ENCODE results near the gene POLE2. TPM values are rescaled to one million over a fixed set of nuclear protein-coding genes. Genes with fewer than 3 reads are reported as not detected.
A peak's percentile ranks its signal among the peaks of the same experiment; 100 is the strongest.
"Not testable (repeated sequence)": the region's sequence is repeated elsewhere in the genome, so short reads cannot be mapped to it uniquely, and the experiment has no call there.

Gene POLE2
- 11.6 TPM for polyA plus RNA-seq (2013, experiment 1 of 2; ENCODE audit: insufficient read length)
- 2.4 TPM for polyA plus RNA-seq (2013, experiment 2 of 2; ENCODE audit: insufficient read length)

GRCh38 chr14:49687942-49688700, at the start of gene POLE2:
POLE2 (minus strand) TSS chr14:49688214; CDS start chr14:49688203, 11 bp downstream.
- DNase-seq: peak; percentile 77

GRCh38 chr14:49735669-49736068, 47.7 kb upstream of the POLE2 start:
- not testable (repeated sequence) for DNase-seq

- DNase-seq: no peak
Measured at GRCh38 chr14:49733836-49734235, 45.8 kb upstream of the POLE2 start.

GRCh38 chr14:49732896-49733295, 44.9 kb upstream of the POLE2 start:
- DNase-seq: no peak

- DNase-seq: no peak
Measured at GRCh38 chr14:49727171-49727570, 39.2 kb upstream of the POLE2 start.

GRCh38 chr14:49721733-49722435, 33.9 kb upstream of the POLE2 start:
- DNase-seq: not testable (repeated sequence)

- no peak for DNase-seq
Measured at GRCh38 chr14:49720744-49721143, 32.7 kb upstream of the POLE2 start.

- not testable (repeated sequence) for DNase-seq
Measured at GRCh38 chr14:49710993-49711392, 23.0 kb upstream of the POLE2 start.

- not testable (repeated sequence) for DNase-seq
Measured at GRCh38 chr14:49704471-49704870, 16.5 kb upstream of the POLE2 start.

GRCh38 chr14:49703965-49704364, 16.0 kb upstream of the POLE2 start:
- no peak for DNase-seq

- DNase-seq: no peak
Measured at GRCh38 chr14:49702725-49703124, 14.7 kb upstream of the POLE2 start.

GRCh38 chr14:49693735-49694124, 5.7 kb upstream of the POLE2 start:
- DNase-seq: not testable (repeated sequence)

GRCh38 chr14:49692811-49693734, 5.1 kb upstream of the POLE2 start, which contains the start of gene KLHDC1:
KLHDC1 (plus strand) TSS chr14:49693120; CDS start chr14:49693195, 75 bp downstream.
- peak; percentile 75 for DNase-seq

- no peak for DNase-seq
Measured at GRCh38 chr14:49692193-49692757, 4.3 kb upstream of the POLE2 start.

GRCh38 chr14:49691031-49691430, 3.0 kb upstream of the POLE2 start:
- DNase-seq: no peak

GRCh38 chr14:49688701-49689030, 652 bp upstream of the POLE2 start:
- no peak for DNase-seq

- DNase-seq: no peak
Measured at GRCh38 chr14:49686425-49686824, 1.6 kb downstream of the POLE2 start.

- no peak for DNase-seq
Measured at GRCh38 chr14:49679271-49679670, 8.7 kb downstream of the POLE2 start.

- DNase-seq: no peak
Measured at GRCh38 chr14:49677643-49678042, 10.4 kb downstream of the POLE2 start.

- no peak for DNase-seq
Measured at GRCh38 chr14:49673586-49673985, 14.4 kb downstream of the POLE2 start.

- DNase-seq: no peak
Measured at GRCh38 chr14:49670475-49670874, 17.5 kb downstream of the POLE2 start.
